ENCODE data around the gene NPC1. TPM values are rescaled to one million over a fixed set of nuclear protein-coding genes. Genes with fewer than 3 reads are reported as not detected.

NPC1 gene
- polyA plus RNA-seq, 1 donor (not counting 4 experiments of a cell fraction or from before 2014, with no cell fraction given), result 49.9 TPM

- Histone ChIP-seq H3K9ac (ENCODE audit: control insufficient read depth, extremely low read depth, insufficient read depth, low read length) (peak overlapping the region; percentile 52), H3K27ac (ENCODE audit: control insufficient read depth, insufficient read depth, low read length) (peak overlapping the region; percentile 64), H3K9me1 (ENCODE audit: control insufficient read depth, extremely low read depth, insufficient read depth, low read length) (no peaks in the 10 kb centered on the region), H2AFZ (ENCODE audit: control insufficient read depth, low read length) (peak overlapping the region; percentile 73), H3K9me3 (ENCODE audit: control insufficient read depth, low read depth, low read length) (no peaks in the 10 kb centered on the region), H3K27me3 (ENCODE audit: control insufficient read depth, extremely low read depth, insufficient read depth, low read length) (no peaks in the 10 kb centered on the region), H3K4me2 (ENCODE audit: control insufficient read depth, extremely low read depth, insufficient read depth, low read depth, low read length) (peak overlapping the region; percentile 92), H3K4me3 (ENCODE audit: control insufficient read depth in 2 of 3, extremely low read depth in 1 of 3, insufficient read depth in 2 of 3, low read depth in 1 of 3, low read length in 3 of 3) (peak overlapping the region in 1 of 3 experiments; percentile 59), H3K4me1 (ENCODE audit: control insufficient read depth, extremely low read depth, insufficient read depth, low read length) (peaks cover 33% of the 10 kb centered on the region), H3K36me3 (ENCODE audit: control insufficient read depth in 2 of 2, extremely low read depth in 1 of 2, insufficient read depth in 2 of 2, low read length in 2 of 2) (no peaks in the 10 kb centered on the region), H3K79me2 (ENCODE audit: control insufficient read depth, insufficient read depth, low read length) (no peaks in the 10 kb centered on the region), H4K20me1 (ENCODE audit: control insufficient read depth, extremely low read depth, insufficient read depth, low read length) (no peaks in the 10 kb centered on the region)
- TF ChIP-seq EZH2 (IDR thresholded peaks at IDR 0.05; ENCODE audit: low read length), result no peak
- no peak for TF ChIP-seq CTCF (optimal IDR thresholded peaks at IDR 0.05 in 1 of 3, IDR thresholded peaks at IDR 0.05 in 1 of 3, conservative IDR thresholded peaks at IDR 0.05 in 1 of 3; ENCODE audit: extremely low read depth in 1 of 3, insufficient read depth in 2 of 3, low read length in 3 of 3)
- DNase-seq (ENCODE audit: low read depth, low spot score) (no peak), FAIRE-seq (no peak)
- dilution Hi-C loops (cut with MboI; ENCODE audit: extremely low pct_ligation_motif_present, low sequenced_read_pairs), result no loop called here
These were observed 45.0 kb upstream of the NPC1 start for GRCh38 chr18:23631312-23631711.

DNA sequence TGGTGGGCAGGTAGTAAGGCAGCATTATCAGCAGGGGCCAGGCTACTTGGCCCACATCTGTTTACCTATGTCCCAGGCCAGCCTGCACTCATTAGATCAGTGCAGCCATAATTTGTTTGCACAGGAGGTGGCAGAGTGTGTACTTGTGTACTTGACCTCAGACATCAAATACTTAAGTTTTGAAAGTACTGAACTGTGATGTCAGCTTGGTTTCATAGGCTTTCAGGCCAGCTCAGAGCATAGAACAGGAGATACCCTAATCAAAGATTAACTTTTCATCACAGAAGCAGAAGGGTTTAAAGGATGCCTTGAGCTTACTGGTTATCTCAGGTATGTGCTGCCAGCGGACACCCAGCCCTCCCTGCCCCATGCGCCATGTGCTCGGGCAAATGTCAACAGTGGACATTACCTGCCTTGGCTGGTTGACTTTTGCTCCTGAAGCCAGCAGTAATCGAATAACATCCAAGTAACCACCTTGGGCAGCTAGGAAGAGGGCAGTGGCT, 43.2 kb upstream of the NPC1 start:
- Histone ChIP-seq H3K4me3 (ENCODE audit: control insufficient read depth in 2 of 3, extremely low read depth in 1 of 3, insufficient read depth in 2 of 3, low read depth in 1 of 3, low read length in 3 of 3) (no peak overlapping the region), H3K27me3 (ENCODE audit: control insufficient read depth, extremely low read depth, insufficient read depth, low read length) (no peaks in the 10 kb centered on the region), H3K4me1 (ENCODE audit: control insufficient read depth, extremely low read depth, insufficient read depth, low read length) (peaks cover 28% of the 10 kb centered on the region), H3K79me2 (ENCODE audit: control insufficient read depth, insufficient read depth, low read length) (no peaks in the 10 kb centered on the region), H4K20me1 (ENCODE audit: control insufficient read depth, extremely low read depth, insufficient read depth, low read length) (no peaks in the 10 kb centered on the region), H3K27ac (ENCODE audit: control insufficient read depth, insufficient read depth, low read length) (no peak overlapping the region), H3K9me1 (ENCODE audit: control insufficient read depth, extremely low read depth, insufficient read depth, low read length) (no peaks in the 10 kb centered on the region), H3K4me2 (ENCODE audit: control insufficient read depth, extremely low read depth, insufficient read depth, low read depth, low read length) (no peak overlapping the region), H3K36me3 (ENCODE audit: control insufficient read depth in 2 of 2, extremely low read depth in 1 of 2, insufficient read depth in 2 of 2, low read length in 2 of 2) (no peaks in the 10 kb centered on the region), H2AFZ (ENCODE audit: control insufficient read depth, low read length) (no peak overlapping the region), H3K9ac (ENCODE audit: control insufficient read depth, extremely low read depth, insufficient read depth, low read length) (no peak overlapping the region), H3K9me3 (ENCODE audit: control insufficient read depth, low read depth, low read length) (no peaks in the 10 kb centered on the region)
- dilution Hi-C loops (cut with MboI; ENCODE audit: extremely low pct_ligation_motif_present, low sequenced_read_pairs), result no loop called here
- FAIRE-seq (no peak), DNase-seq (ENCODE audit: low read depth, low spot score) (no peak)
- no peak for TF ChIP-seq CTCF (optimal IDR thresholded peaks at IDR 0.05 in 1 of 3, IDR thresholded peaks at IDR 0.05 in 1 of 3, conservative IDR thresholded peaks at IDR 0.05 in 1 of 3; ENCODE audit: extremely low read depth in 1 of 3, insufficient read depth in 2 of 3, low read length in 3 of 3)
- no peak for TF ChIP-seq EZH2 (IDR thresholded peaks at IDR 0.05; ENCODE audit: low read length)
